Measurements from ENCODE around the gene MKI67. TPM values are rescaled to one million over a fixed set of nuclear protein-coding genes. Genes with fewer than 3 reads are reported as not detected.
"Not testable (repeated sequence)": the region's sequence is repeated elsewhere in the genome, so short reads cannot be mapped to it uniquely, and the experiment has no call there.

Gene MKI67
- total RNA-seq, 1 donor from 2014 or later: 0.64 TPM

GRCh38 chr10:128147064-128147463 lies 20.8 kb upstream of the MKI67 start:
- Histone ChIP-seq H3K27ac (no peak overlapping the region), H3K27me3 (no peaks in the 10 kb centered on the region), H3K4me1 (no peaks in the 10 kb centered on the region), H3K4me3 (no peak overlapping the region), H3K36me3 (no peaks in the 10 kb centered on the region), H3K9me3 (no peaks in the 10 kb centered on the region)
- no peak for DNase-seq (ENCODE audit: low spot score in 2 of 2)
- intact Hi-C loops (cut with DNase I): no loop called here
- no peak for TF ChIP-seq CTCF (IDR thresholded peaks at IDR 0.05)

- Histone ChIP-seq H3K36me3 (no peaks in the 10 kb centered on the region), H3K4me3 (no peak overlapping the region), H3K4me1 (no peaks in the 10 kb centered on the region), H3K9me3 (no peaks in the 10 kb centered on the region), H3K27ac (no peak overlapping the region), H3K27me3 (no peaks in the 10 kb centered on the region)
- TF ChIP-seq CTCF (IDR thresholded peaks at IDR 0.05): no peak
- intact Hi-C loops (cut with DNase I): no loop called here
- no peak for DNase-seq (ENCODE audit: low spot score in 2 of 2)
Observed at GRCh38 chr10:128144547-128144946, 18.3 kb upstream of the MKI67 start.

GRCh38 chr10:128143531-128143930 lies 17.3 kb upstream of the MKI67 start:
- no peaks in the 10 kb centered on the region for H3K4me1 ChIP-seq
- TF ChIP-seq CTCF (IDR thresholded peaks at IDR 0.05): no peak
- H3K36me3 ChIP-seq: no peaks in the 10 kb centered on the region
- no peaks in the 10 kb centered on the region for H3K27me3 ChIP-seq
- H3K27ac ChIP-seq: no peak overlapping the region
- H3K9me3 ChIP-seq: no peaks in the 10 kb centered on the region
- DNase-seq (ENCODE audit: low spot score in 2 of 2): no peak
- intact Hi-C loops (cut with DNase I): no loop called here
- no peak overlapping the region for H3K4me3 ChIP-seq

- H3K27me3 ChIP-seq: no peaks in the 10 kb centered on the region
- H3K9me3 ChIP-seq: no peaks in the 10 kb centered on the region
- H3K4me1 ChIP-seq: no peaks in the 10 kb centered on the region
- intact Hi-C loops (cut with DNase I): no loop called here
- H3K36me3 ChIP-seq: no peaks in the 10 kb centered on the region
- no peak for TF ChIP-seq CTCF (IDR thresholded peaks at IDR 0.05)
- no peak overlapping the region for H3K27ac ChIP-seq
- no peak for DNase-seq (ENCODE audit: low spot score in 2 of 2)
- no peak overlapping the region for H3K4me3 ChIP-seq
Observed at GRCh38 chr10:128140425-128140824, 14.2 kb upstream of the MKI67 start.

GRCh38 chr10:128138429-128138828 lies 12.2 kb upstream of the MKI67 start:
- H3K27me3 ChIP-seq; DNase-seq (ENCODE audit: low spot score in 2 of 2); H3K36me3 ChIP-seq; H3K9me3 ChIP-seq; H3K27ac ChIP-seq; H3K4me3 ChIP-seq; intact Hi-C loops (cut with DNase I); H3K4me1 ChIP-seq: not testable (repeated sequence)

- no peak for DNase-seq (ENCODE audit: low spot score in 2 of 2)
- H3K4me3 ChIP-seq: no peak overlapping the region
- no peak overlapping the region for H3K27ac ChIP-seq
- H3K4me1 ChIP-seq: no peaks in the 10 kb centered on the region
- intact Hi-C loops (cut with DNase I): no loop called here
- no peaks in the 10 kb centered on the region for H3K9me3 ChIP-seq
- H3K27me3 ChIP-seq: no peaks in the 10 kb centered on the region
- TF ChIP-seq CTCF (IDR thresholded peaks at IDR 0.05): no peak
- no peaks in the 10 kb centered on the region for H3K36me3 ChIP-seq
Observed at GRCh38 chr10:128137877-128138276, 11.7 kb upstream of the MKI67 start.
